OCI-LY1 (cell line): ENCODE results near the gene PTPRG.

Source experiments
- H2AFZ ChIP-seq: fragments of 200-600 bp; sonication (generic), shearing (Covaris generic); 2 replicates; pipeline ENCODE4 v1.6.0; 2014; ENCODE audit warnings: antibody characterized with exemption, mild to moderate bottlenecking, low read length
- H3F3A ChIP-seq: fragments of 200-600 bp; sonication (generic), shearing (Covaris generic); 2 replicates; pipeline ENCODE4 v1.6.0; 2014; ENCODE audit warnings: mild to moderate bottlenecking, antibody characterized with exemption, low read length, moderate library complexity; ENCODE audit not compliant: insufficient read depth
- H3K27ac ChIP-seq: fragments of 200-600 bp; sonication (generic); 2 replicates; pipeline ENCODE4 v1.5.1; 2014; ENCODE audit warnings: low read length, mixed run types, mild to moderate bottlenecking, low read depth; ENCODE audit not compliant: poor library complexity, severe bottlenecking
- H3K27me3 ChIP-seq: fragments of 200-600 bp; sonication (generic); 2 replicates; pipeline ENCODE4 v1.6.0; 2014; ENCODE audit warnings: antibody characterized with exemption, mild to moderate bottlenecking, low read length, moderate library complexity; ENCODE audit not compliant: insufficient read depth
- H3K36me3 ChIP-seq: fragments of 200-600 bp; sonication (generic); 2 replicates; pipeline ENCODE4 v1.6.1; 2014; ENCODE audit warnings: mild to moderate bottlenecking, antibody characterized with exemption, low read length, moderate library complexity, mixed read lengths; ENCODE audit not compliant: insufficient read depth
- H3K4me1 ChIP-seq: fragments of 200-600 bp; sonication (generic); 2 replicates; pipeline ENCODE4 v1.5.1; 2014; ENCODE audit warnings: mild to moderate bottlenecking, low read length, moderate library complexity; ENCODE audit not compliant: insufficient read depth, severe bottlenecking
- H3K4me2 ChIP-seq: fragments of 200-600 bp; sonication (generic), shearing (Covaris generic); 2 replicates; pipeline ENCODE4 v1.6.1; 2014; ENCODE audit warnings: low read length
- H3K4me3 ChIP-seq: fragments of 200-600 bp; sonication (generic); 2 replicates; pipeline ENCODE4 v1.5.1; 2014; ENCODE audit warnings: low read length, low read depth, mild to moderate bottlenecking, mixed read lengths; ENCODE audit not compliant: poor library complexity, severe bottlenecking
- H3K79me2 ChIP-seq: fragments of 200-600 bp; shearing (Covaris generic); 2 replicates; pipeline ENCODE4 v1.6.1; 2016; ENCODE audit warnings: mixed run types, low read length, mixed read lengths; ENCODE audit not compliant: insufficient read depth
- H3K9ac ChIP-seq: fragments of 200-600 bp; sonication (generic), shearing (Covaris generic); 2 replicates; pipeline ENCODE4 v1.6.1; 2014; ENCODE audit warnings: mild to moderate bottlenecking, low read length, mixed read lengths
- H3K9me2 ChIP-seq: fragments of 200-600 bp; sonication (generic), shearing (Covaris generic); 2 replicates; pipeline ENCODE4 v1.6.1; 2014; ENCODE audit warnings: low read depth, mild to moderate bottlenecking, low read length, mixed read lengths
- H3K9me3 ChIP-seq: fragments of 200-600 bp; shearing (Covaris generic); 2 replicates; pipeline ENCODE4 v1.6.1; 2014; ENCODE audit warnings: low read length, mixed read lengths
- H4K20me1 ChIP-seq: fragments of 200-600 bp; sonication (generic), shearing (Covaris generic); 2 replicates; pipeline ENCODE4 v1.6.0; 2016; ENCODE audit warnings: mild to moderate bottlenecking, low read length; ENCODE audit not compliant: insufficient read depth
- EZH2 ChIP-seq: fragments of 200-600 bp; sonication (generic), shearing (Covaris generic); IDR thresholded peaks from 2 replicates; pipeline ENCODE4 v1.8.0; 2017; ENCODE audit warnings: borderline replicate concordance, mixed run types, mild to moderate bottlenecking, antibody characterized with exemption, low read length, moderate library complexity, mixed read lengths
- TF ChIP-seq, protein P1 (sequence below): fragments of 200-600 bp; sonication (generic), shearing (Covaris generic); IDR thresholded peaks from 2 replicates; pipeline ENCODE4 v1.5.1; 2017; ENCODE audit warnings: mild to moderate bottlenecking, antibody characterized with exemption, low read length, moderate library complexity, mixed read lengths

PTPRG gene

DNA sequence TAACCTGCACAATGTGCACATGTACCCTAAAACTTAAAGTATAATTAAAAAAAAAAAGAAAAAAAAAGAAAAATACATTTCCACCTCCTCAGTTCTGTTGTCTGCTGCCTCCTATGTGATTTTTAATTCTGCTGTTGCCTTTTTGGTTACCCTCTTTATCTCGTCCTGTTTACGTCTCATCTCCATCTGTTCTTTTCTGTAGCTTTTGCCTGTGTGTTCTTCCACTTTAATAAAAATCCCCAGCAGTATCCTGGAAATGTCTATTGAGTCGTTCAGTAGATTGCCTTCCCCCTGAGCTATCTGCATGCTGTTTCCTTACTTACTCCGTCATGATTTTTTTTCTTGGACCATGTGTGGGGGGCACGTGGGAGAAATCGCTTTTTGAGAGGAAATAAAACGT lies 509.5 kb downstream of the PTPRG start:
- Histone ChIP-seq H3F3A (no peaks in the 10 kb centered on the region), H3K79me2 (no peaks in the 10 kb centered on the region), H3K4me2 (no peak overlapping the region), H3K27me3 (no peaks in the 10 kb centered on the region), H3K4me1 (no peaks in the 10 kb centered on the region), H2AFZ (no peak overlapping the region), H3K9ac (no peak overlapping the region), H3K9me2 (no peaks in the 10 kb centered on the region), H3K36me3 (no peaks in the 10 kb centered on the region), H3K27ac (no peak overlapping the region), H3K9me3 (no peaks in the 10 kb centered on the region), H4K20me1 (no peaks in the 10 kb centered on the region), H3K4me3 (no peak overlapping the region)
- TF ChIP-seq, protein P1, sequence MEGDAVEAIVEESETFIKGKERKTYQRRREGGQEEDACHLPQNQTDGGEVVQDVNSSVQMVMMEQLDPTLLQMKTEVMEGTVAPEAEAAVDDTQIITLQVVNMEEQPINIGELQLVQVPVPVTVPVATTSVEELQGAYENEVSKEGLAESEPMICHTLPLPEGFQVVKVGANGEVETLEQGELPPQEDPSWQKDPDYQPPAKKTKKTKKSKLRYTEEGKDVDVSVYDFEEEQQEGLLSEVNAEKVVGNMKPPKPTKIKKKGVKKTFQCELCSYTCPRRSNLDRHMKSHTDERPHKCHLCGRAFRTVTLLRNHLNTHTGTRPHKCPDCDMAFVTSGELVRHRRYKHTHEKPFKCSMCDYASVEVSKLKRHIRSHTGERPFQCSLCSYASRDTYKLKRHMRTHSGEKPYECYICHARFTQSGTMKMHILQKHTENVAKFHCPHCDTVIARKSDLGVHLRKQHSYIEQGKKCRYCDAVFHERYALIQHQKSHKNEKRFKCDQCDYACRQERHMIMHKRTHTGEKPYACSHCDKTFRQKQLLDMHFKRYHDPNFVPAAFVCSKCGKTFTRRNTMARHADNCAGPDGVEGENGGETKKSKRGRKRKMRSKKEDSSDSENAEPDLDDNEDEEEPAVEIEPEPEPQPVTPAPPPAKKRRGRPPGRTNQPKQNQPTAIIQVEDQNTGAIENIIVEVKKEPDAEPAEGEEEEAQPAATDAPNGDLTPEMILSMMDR, result no peak
- TF ChIP-seq EZH2, result no peak

DNA sequence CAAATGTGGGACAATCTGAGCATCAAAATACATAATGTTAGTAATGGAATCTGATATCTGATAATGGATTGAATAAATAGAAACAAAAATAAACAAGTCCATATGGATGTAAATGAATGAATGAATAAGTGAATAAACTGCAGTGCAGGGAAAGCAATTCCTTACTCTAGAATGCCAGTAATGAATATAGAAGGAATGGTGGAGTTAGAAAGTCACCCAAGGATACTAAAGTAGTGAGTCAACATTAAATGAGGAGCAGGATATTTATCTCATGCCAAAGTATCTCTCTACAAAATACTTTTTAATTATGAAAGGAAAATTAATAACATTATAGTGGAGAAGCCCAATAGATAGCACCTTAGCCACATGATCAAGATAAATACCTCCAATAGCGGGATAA lies 511.7 kb downstream of the PTPRG start:
- no peaks in the 10 kb centered on the region for H3F3A ChIP-seq
- no peak for TF ChIP-seq EZH2
- TF ChIP-seq, protein P1, result no peak
- no peaks in the 10 kb centered on the region for H3K4me1 ChIP-seq
- no peak overlapping the region for H3K9ac ChIP-seq
- H3K27me3 ChIP-seq, result no peaks in the 10 kb centered on the region
- H2AFZ ChIP-seq, result no peak overlapping the region
- no peaks in the 10 kb centered on the region for H3K9me2 ChIP-seq
- H3K4me3 ChIP-seq, result no peak overlapping the region
- no peaks in the 10 kb centered on the region for H3K36me3 ChIP-seq
- H3K4me2 ChIP-seq, result no peak overlapping the region
- H4K20me1 ChIP-seq, result no peaks in the 10 kb centered on the region
- H3K9me3 ChIP-seq, result no peaks in the 10 kb centered on the region
- H3K79me2 ChIP-seq, result no peaks in the 10 kb centered on the region
- H3K27ac ChIP-seq, result no peak overlapping the region

DNA sequence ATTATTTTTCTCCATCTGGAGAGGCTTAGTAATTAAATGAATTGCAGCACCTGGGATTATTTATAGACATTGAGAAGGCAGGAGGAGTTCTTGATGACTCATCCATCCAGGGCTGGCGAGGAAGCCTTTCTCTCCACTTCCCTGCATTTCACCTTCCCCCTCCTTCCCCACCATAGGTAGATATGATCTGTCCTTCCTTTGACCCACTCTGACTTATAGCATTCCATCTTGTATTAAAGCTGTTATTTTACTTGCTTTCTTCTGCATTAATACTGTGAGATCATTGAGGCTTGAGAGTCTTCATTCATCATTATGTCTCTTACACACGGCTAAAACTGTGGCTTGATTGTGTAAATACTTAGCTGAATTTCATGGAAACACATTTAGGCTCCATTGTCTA lies 523.2 kb downstream of the PTPRG start:
- no peak overlapping the region for H3K9ac ChIP-seq
- no peaks in the 10 kb centered on the region for H3K79me2 ChIP-seq
- no peak overlapping the region for H3K4me2 ChIP-seq
- no peaks in the 10 kb centered on the region for H3K9me2 ChIP-seq
- H3K4me3 ChIP-seq, result no peak overlapping the region
- no peaks in the 10 kb centered on the region for H3F3A ChIP-seq
- no peak overlapping the region for H3K27ac ChIP-seq
- H3K9me3 ChIP-seq, result no peaks in the 10 kb centered on the region
- no peaks in the 10 kb centered on the region for H3K36me3 ChIP-seq
- no peak overlapping the region for H2AFZ ChIP-seq
- H3K27me3 ChIP-seq, result no peaks in the 10 kb centered on the region
- H4K20me1 ChIP-seq, result no peaks in the 10 kb centered on the region
- no peaks in the 10 kb centered on the region for H3K4me1 ChIP-seq
- TF ChIP-seq, protein P1, result no peak
- TF ChIP-seq EZH2, result no peak
